Bronchial epithelial cell (primary cell): ENCODE data around the gene TUFT1. TPM values are rescaled to one million over a fixed set of nuclear protein-coding genes. Genes with fewer than 3 reads are reported as not detected.

Experiments
- DNase-seq: peaks from one replicate; pipeline ENCODE4 v3.0.0-alpha.2; 2010; ENCODE audit warnings: low read depth
- FAIRE-seq: peaks from 2 replicates; lab custom pipeline; 2011; peaks lifted over from hg19 to GRCh38; lab: Jason Lieb, UNC
- H3K27me3 ChIP-seq: 2 replicates; pipeline ENCODE4 v1.5.1; 2011; ENCODE audit warnings: low read length; ENCODE audit not compliant: control insufficient read depth, insufficient read depth
- H3K36me3 ChIP-seq: 2 replicates; pipeline ENCODE4 v1.5.1; 2011; ENCODE audit warnings: low read length; ENCODE audit not compliant: control insufficient read depth, insufficient read depth
- H3K4me3 ChIP-seq: 2 replicates; pipeline ENCODE4 v1.5.1; 2011; ENCODE audit warnings: mild to moderate bottlenecking, low read depth, low read length, control low read depth
- CTCF ChIP-seq: IDR thresholded peaks from 2 replicates; pipeline ENCODE4 v1.5.1; 2011; ENCODE audit warnings: mild to moderate bottlenecking, moderate library complexity, low read length, control low read depth, inconsistent platforms; ENCODE audit not compliant: insufficient read depth, severe bottlenecking
- total RNA-seq: library from RNA; depleted of rRNA; stranded (reverse); fragments of >200 nt; gene quantifications from 2 replicates; pipeline ENCODE4 v1.2.1, GENCODE V29; 2014

The TUFT1 gene
- total RNA-seq, 1 donor from 2014 or later, result 25.0 TPM

- H3K27me3 ChIP-seq, result no peaks in the 10 kb centered on the region
- no peak for DNase-seq
- no peak for TF ChIP-seq CTCF
- H3K4me3 ChIP-seq, result no peak overlapping the region
- H3K36me3 ChIP-seq, result no peaks in the 10 kb centered on the region
- FAIRE-seq, result no peak
Observed at GRCh38 chr1:151533870-151534269, 6.2 kb upstream of the TUFT1 start.

DNA sequence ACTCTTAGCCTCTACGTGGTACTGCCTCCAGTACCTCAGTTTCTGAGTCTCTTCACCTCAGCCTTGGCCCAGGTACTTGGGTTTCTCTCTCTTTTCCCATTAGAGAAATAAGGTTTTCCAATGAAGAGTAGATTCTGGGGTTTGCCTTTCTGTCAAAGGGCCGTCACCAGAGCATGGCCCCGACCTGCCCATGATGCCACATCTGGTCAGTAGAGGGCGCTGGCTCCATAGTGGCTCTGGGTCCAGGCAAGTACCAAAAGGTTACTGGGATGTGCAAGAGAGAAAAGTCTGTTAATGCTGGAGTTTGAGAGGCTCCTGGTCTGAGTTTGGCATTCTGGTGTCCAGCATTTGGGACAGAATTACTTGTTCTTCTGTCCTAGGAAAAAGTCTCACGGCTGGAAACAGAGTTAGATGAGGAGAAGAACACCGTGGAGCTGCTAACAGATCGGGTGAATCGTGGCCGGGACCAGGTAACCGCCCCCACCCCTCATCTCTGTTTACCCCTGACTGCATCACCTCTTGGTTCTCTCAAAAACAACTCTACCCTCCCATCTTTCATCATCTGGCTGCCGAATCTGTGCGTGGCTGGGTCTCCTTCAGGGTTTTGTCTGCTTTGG, 5.3 kb upstream of the TUFT1 start:
- peak; percentile 55 for DNase-seq
- TF ChIP-seq CTCF, result peak; percentile 94
- H3K27me3 ChIP-seq, result no peaks in the 10 kb centered on the region
- peak; percentile 28 for FAIRE-seq
- no peak overlapping the region for H3K4me3 ChIP-seq
- H3K36me3 ChIP-seq, result no peaks in the 10 kb centered on the region

DNA sequence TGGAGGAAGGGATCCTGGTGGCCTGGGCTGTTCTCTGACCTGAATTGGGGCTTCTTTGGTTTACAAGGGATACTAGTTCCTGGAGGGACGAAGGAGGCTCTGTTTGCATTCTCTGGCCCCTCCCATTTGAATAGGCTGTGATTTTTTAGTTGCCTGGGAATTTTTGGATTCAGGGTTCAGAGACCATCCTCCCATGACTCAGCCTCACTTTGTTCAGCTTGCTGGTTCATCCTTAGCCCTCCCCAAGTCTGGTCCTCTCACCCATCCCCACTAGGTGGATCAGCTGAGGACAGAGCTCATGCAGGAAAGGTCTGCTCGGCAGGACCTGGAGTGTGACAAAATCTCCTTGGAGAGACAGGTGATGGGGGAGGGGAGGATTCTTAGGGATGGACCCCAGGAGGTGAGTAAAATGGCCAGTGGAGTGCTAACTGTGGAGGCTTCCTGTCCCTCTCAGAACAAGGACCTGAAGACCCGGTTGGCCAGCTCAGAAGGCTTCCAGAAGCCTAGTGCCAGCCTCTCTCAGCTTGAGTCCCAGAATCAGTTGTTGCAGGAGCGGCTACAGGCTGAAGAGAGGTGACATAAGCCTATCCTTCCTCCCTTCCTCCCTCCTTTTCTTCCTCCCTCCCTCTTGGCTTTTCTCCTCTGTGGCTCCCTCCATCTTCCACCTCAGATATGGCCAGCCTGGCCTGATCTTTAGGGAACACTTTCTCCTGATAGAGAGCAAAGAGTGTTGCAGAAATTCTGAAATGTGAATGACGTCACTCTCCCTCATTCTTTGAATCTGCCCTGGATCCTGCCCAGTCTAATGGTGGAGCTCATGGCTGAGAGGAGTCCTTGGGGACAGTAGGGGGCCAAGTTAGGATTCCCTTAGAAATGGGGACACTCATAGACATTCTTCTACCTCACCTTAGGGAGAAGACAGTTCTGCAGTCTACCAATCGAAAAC, 4.5 kb upstream of the TUFT1 start:
- Histone ChIP-seq H3K4me3 (no peak overlapping the region), H3K36me3 (no peaks in the 10 kb centered on the region), H3K27me3 (no peaks in the 10 kb centered on the region)
- TF ChIP-seq CTCF, result no peak
- DNase-seq (no peak), FAIRE-seq (no peak)

- no peak for DNase-seq
- Histone ChIP-seq H3K36me3 (no peaks in the 10 kb centered on the region), H3K4me3 (no peak overlapping the region), H3K27me3 (no peaks in the 10 kb centered on the region)
- no peak for TF ChIP-seq CTCF
- FAIRE-seq, result no peak
Observed at GRCh38 chr1:151536499-151536898, 3.6 kb upstream of the TUFT1 start.

GRCh38 chr1:151537112-151537511, 3.0 kb upstream of the TUFT1 start:
- Histone ChIP-seq H3K27me3 (no peaks in the 10 kb centered on the region), H3K36me3 (no peaks in the 10 kb centered on the region), H3K4me3 (no peak overlapping the region)
- no peak for TF ChIP-seq CTCF
- FAIRE-seq (peak; percentile 76), DNase-seq (peak; percentile 95)
